Metanephros (tissue), 1 donor: ENCODE data around the gene HSPA6. TPM values are rescaled to one million over a fixed set of nuclear protein-coding genes. Genes with fewer than 3 reads are reported as not detected.

Source experiments
- total RNA-seq: library from RNA; depleted of rRNA; stranded (reverse); fragments of >200 nt; gene quantifications from one replicate; pipeline ENCODE4 v1.2.3, GENCODE V29; 2014

Gene HSPA6
- total RNA-seq: 26.2 TPM

DNA sequence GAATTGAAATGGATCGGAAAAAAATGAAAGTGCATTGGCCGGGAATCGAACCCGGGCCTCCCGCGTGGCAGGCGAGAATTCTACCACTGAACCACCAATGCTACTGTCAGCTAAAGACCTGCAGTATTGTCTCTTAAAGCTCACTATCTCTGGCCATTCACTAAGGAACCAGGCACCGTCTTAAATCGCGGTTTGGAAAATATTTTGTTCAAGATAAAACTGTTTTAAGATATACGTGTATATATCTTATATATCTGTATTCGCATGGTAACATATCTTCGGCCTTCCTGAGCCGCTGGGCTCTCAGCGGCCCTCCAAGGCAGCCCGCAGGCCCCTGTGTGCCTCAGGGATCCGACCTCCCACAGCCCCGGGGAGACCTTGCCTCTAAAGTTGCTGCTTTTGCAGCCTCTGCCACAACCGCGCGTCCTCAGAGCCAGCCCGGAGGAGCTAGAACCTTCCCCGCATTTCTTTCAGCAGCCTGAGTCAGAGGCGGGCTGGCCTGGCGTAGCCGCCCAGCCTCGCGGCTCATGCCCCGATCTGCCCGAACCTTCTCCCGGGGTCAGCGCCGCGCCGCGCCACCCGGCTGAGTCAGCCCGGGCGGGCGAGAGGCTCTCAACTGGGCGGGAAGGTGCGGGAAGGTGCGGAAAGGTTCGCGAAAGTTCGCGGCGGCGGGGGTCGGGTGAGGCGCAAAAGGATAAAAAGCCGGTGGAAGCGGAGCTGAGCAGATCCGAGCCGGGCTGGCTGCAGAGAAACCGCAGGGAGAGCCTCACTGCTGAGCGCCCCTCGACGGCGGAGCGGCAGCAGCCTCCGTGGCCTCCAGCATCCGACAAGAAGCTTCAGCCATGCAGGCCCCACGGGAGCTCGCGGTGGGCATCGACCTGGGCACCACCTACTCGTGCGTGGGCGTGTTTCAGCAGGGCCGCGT lies at the start of gene HSPA6:
Gene HSPA6, plus strand, starts transcription at position 724 of the 925 bp plus-strand sequence. Its CDS starts 119 bp downstream, at position 843.

DNA sequence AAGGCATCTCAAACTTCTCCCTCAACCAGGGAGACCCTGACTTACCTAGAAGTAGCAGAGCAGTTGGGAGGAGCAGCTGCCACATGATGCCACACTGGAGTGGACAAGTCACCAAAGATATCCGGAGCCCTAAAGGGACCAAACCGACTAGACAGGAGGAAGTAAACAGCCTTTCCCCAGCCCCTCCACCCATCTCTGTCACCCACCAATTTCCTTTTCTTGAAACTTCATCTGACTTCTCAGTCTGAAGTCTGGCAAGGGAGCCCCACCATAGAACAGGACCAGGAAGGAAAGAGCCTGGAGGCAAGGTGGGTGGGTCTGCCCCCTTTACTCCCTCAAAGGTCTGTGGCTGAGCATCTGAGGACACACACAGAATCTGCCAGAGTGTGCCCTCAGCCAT lies 25.3 kb downstream of the HSPA6 start, which contains the start of gene FCGR3A:
Gene FCGR3A, minus strand, starts transcription at position 167 of the 400 bp plus-strand sequence. Its CDS starts 82 bp downstream, at position 85.

Other genes starting within 250 kb of the HSPA6 start
- 8.2 TPM for gene MPZ, start 214.6 kb upstream of the HSPA6 start, total RNA-seq
- 104 TPM for gene SDHC, start 210.2 kb upstream of the HSPA6 start, total RNA-seq
- 0.82 TPM for gene CFAP126, start 156.7 kb upstream of the HSPA6 start, total RNA-seq
- 35.2 TPM for gene FCGR2A, start 19.1 kb upstream of the HSPA6 start, total RNA-seq
- gene FCGR3A, start 25.3 kb downstream of the HSPA6 start, total RNA-seq: 10.7 TPM
- gene FCGR3B, start 106.6 kb downstream of the HSPA6 start, total RNA-seq: 10.3 TPM
- gene FCGR2B, start 138.6 kb downstream of the HSPA6 start, total RNA-seq: 5.3 TPM
- gene FCRLA, start 182.7 kb downstream of the HSPA6 start, total RNA-seq: 0.99 TPM
- gene FCRLB, start 197.0 kb downstream of the HSPA6 start, total RNA-seq: 5.0 TPM
- gene DUSP12, start 225.2 kb downstream of the HSPA6 start, total RNA-seq: 31.2 TPM
- gene ATF6, start 241.8 kb downstream of the HSPA6 start, total RNA-seq: 32.0 TPM